Adrenal gland (tissue), 12 donors: Measurements from ENCODE around the gene LRRC1. TPM values are rescaled to one million over a fixed set of nuclear protein-coding genes. Genes with fewer than 3 reads are reported as not detected.

Experiments
- DNase-seq, 7 donors: peaks; one replicate each; pipeline ENCODE4 v3.0.0-alpha.2; 2019 to 2020
- H3K27ac ChIP-seq, 5 donors: fragments of 200-600 bp; sonication (generic) in 4 of 5; 1 replicate in 3 of 5; 2 replicates in 2 of 5; pipeline versions ENCODE4 v1.5.1 to v1.8.0; 2016 to 2020; ENCODE audit warnings: mild to moderate bottlenecking in 1 of 5
- H3K27me3 ChIP-seq: fragments of 200-600 bp; 2 replicates; pipeline ENCODE4 v1.8.0; 2021
- H3K36me3 ChIP-seq, 2 donors: fragments of 200-600 bp; replicated peaks in 1 of 2; 1 replicate in 1 of 2; 2 replicates in 1 of 2; pipeline versions ENCODE4 v1.5.1 to v1.8.0; 2018 to 2022
- H3K4me1 ChIP-seq, 2 donors: fragments of 200-600 bp; replicated peaks in 1 of 2; 1 replicate in 1 of 2; 2 replicates in 1 of 2; pipeline versions ENCODE4 v1.5.1 to v1.8.0; 2018 to 2021
- H3K4me3 ChIP-seq, 4 donors: fragments of 200-600 bp; sonication (generic) in 3 of 4; one replicate each; pipeline ENCODE4 v1.5.1; 2016 to 2018
- H3K9me3 ChIP-seq, 3 donors: fragments of 200-600 bp; sonication (generic) in 1 of 3; replicated peaks in 1 of 3; 1 replicate in 2 of 3; 2 replicates in 1 of 3; pipeline versions ENCODE4 v1.5.1 to v1.8.0; 2016 to 2021
- CTCF ChIP-seq, 6 experiments: fragments of 450-650 bp in 4 of 6; fragments of 200-600 bp in 2 of 6; sonication (generic) in 1 of 6; IDR thresholded peaks; 1 replicate in 5 of 6; 2 replicates in 1 of 6; pipeline versions ENCODE4 v1.5.1 to v1.8.0; 2016 to 2021; ENCODE audit warnings: antibody characterized with exemption in 6 of 6, mild to moderate bottlenecking in 2 of 6, moderate library complexity in 1 of 6
- POLR2A ChIP-seq, 2 donors: fragments of 450-650 bp; IDR thresholded peaks; one replicate each; pipeline ENCODE4 v1.6.1; 2017; ENCODE audit warnings: antibody characterized with exemption in 2 of 2, mild to moderate bottlenecking in 2 of 2, moderate library complexity in 1 of 2
- WGBS, 4 donors: extraction: QIAGEN DNeasy Blood & Tissue Kit in 2 of 4; methylation state at CpG; one replicate each; pipeline versions ENCODE4 v1.1.5 to v1.1.7; 2013 to 2017; 5-methylcytosine and 5-hydroxymethylcytosine counted together
- intact Hi-C, 2 donors: fragments of 100-400 bp; cut with DNase I; formaldehyde crosslinking; loops; one replicate each; pipeline versions ENCODE4 v1.14.1 to v1.15.0; 2022 to 2023
- polyA plus RNA-seq, 3 donors: library from polyadenylated mRNA; stranded (reverse); fragments of 200-250 nt in 2 of 3; fragments of 350-450 nt in 1 of 3; fragmentation: Illumina TruSeq in 1 of 3; extraction: RNeasy Lipid Tissue Mini Kit (QIAGEN cat#74804) in 1 of 3; gene quantifications; one replicate each; pipeline ENCODE4 v1.2.3, GENCODE V29; 2013 to 2014
- total RNA-seq, 9 donors: library from RNA; depleted of rRNA in 4 of 9; stranded (reverse); fragments of >200 nt in 4 of 9; fragments of 120-200 nt in 1 of 9; fragmentation: NEBNext Ultra II Directional in 1 of 9; extraction: Animal tissue kit (Norgen Biotek cat#: 25700) in 1 of 9; gene quantifications; one replicate each; pipeline versions ENCODE4 v1.1.0 to v1.2.4, GENCODE V29; 2013 to 2023
- donor health status: healthy with polysubstance abuse.
- donor health status: Bipolar disorder and iron deficiency.
- donor health status: DM: yes; HTN: yes; CAD: no.
- donor health status: DM: no; HTN: no; CAD: no.
- donor health status: DM: no; HTN: no; CAD: no.
- donor health status: DM: yes; HTN: yes; CAD: no.

LRRC1 gene
- total and polyA plus RNA-seq, 12 donors = 2.1 to 7.8 (median 4.5) TPM

DNA sequence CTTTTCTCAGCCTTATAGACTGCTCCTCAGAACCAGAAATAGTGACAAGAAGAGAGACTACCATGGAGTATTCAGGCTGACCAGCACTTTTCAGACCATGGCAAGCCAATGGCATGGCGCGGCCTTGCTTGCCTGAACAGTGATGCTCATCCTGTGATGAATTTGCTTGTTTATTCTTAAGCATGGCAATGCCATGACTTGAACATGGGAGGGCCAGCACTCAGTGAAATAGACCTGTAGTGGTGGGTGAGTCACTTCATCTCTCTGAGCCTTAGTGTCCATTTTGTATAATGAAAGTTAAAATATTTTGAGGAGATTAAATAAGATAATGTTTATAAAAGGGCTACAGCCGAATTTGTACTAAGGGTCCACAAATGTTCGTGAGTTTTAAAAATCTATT lies 79.1 kb downstream of the LRRC1 start:
- intact Hi-C loops = no loop called here

GRCh38 chr6:53874964-53875363 lies 80.2 kb downstream of the LRRC1 start:
- Histone ChIP-seq H3K27ac (no peak overlapping the region), H3K4me3 (no peak overlapping the region), H3K36me3 (no peaks in the 10 kb centered on the region), H3K9me3 (peaks cover 0 to 9% (median 0%) of the 10 kb centered on the region in 3 donors), H3K4me1 (no peaks in the 10 kb centered on the region), H3K27me3 (no peaks in the 10 kb centered on the region)
- 91 to 96% (median 92%) methylated on average over 2 of the region's 2 CpGs for WGBS, 4 donors
- no peak for DNase-seq
- TF ChIP-seq POLR2A (IDR thresholded peaks at IDR 0.05) (no peak), CTCF (IDR thresholded peaks at IDR 0.05) (no peak)
- intact Hi-C loops = no loop called here

More for the DNA sequence above, 79.1 kb downstream of the LRRC1 start:
- no peak overlapping the region for H3K27ac ChIP-seq
- TF ChIP-seq POLR2A (IDR thresholded peaks at IDR 0.05) (no peak), CTCF (IDR thresholded peaks at IDR 0.05) (no peak)
- H3K4me3 ChIP-seq = no peak overlapping the region
- no peaks in the 10 kb centered on the region for H3K4me1 ChIP-seq
- peaks cover 0 to 9% (median 0%) of the 10 kb centered on the region in 3 donors for H3K9me3 ChIP-seq
- no peak for DNase-seq
- H3K27me3 ChIP-seq = no peaks in the 10 kb centered on the region
- no peaks in the 10 kb centered on the region for H3K36me3 ChIP-seq
- 93 to 95% (median 94%) methylated on average over 4 of the region's 4 CpGs for WGBS, 4 donors

- Histone ChIP-seq H3K4me3 (no peak overlapping the region), H3K27me3 (no peaks in the 10 kb centered on the region), H3K4me1 (no peaks in the 10 kb centered on the region), H3K9me3 (peaks cover 0 to 9% (median 0%) of the 10 kb centered on the region in 3 donors), H3K36me3 (no peaks in the 10 kb centered on the region), H3K27ac (no peak overlapping the region)
- intact Hi-C loops = no loop called here
- 75 to 97% (median 85%) methylated on average over 2 of the region's 2 CpGs for WGBS, 4 donors
- TF ChIP-seq CTCF (IDR thresholded peaks at IDR 0.05) (no peak), POLR2A (IDR thresholded peaks at IDR 0.05) (no peak)
- no peak for DNase-seq
These were observed 82.3 kb downstream of the LRRC1 start for GRCh38 chr6:53877151-53877550.

DNA sequence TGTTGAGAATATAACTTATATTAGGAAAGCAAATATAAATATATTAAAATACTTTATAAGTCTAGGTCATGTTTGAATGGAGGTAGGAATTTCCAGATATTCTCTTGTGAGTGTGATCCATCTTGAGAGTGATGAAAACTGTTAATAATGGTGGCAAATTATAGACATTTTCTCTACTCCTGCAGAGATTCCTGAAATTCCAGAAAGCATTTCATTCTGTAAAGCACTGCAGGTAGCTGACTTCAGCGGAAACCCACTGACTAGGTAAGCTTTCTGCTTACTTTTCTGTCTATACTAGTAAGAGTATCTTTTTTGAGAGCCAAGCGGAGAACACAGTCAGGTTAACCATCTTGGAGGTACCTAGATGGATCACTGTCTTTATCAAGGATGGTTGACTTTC lies 84.0 kb downstream of the LRRC1 start:
- intact Hi-C loops = no loop called here

More for the DNA sequence above, 84.0 kb downstream of the LRRC1 start:
- H3K4me1 ChIP-seq = no peaks in the 10 kb centered on the region
- DNase-seq = no peak
- TF ChIP-seq CTCF (IDR thresholded peaks at IDR 0.05) (no peak), POLR2A (IDR thresholded peaks at IDR 0.05) (no peak)
- H3K27me3 ChIP-seq = no peaks in the 10 kb centered on the region
- no peak overlapping the region for H3K4me3 ChIP-seq
- H3K36me3 ChIP-seq = no peaks in the 10 kb centered on the region
- peaks cover 0 to 9% (median 0%) of the 10 kb centered on the region in 3 donors for H3K9me3 ChIP-seq
- H3K27ac ChIP-seq = no peak overlapping the region
- 93 to 99% (median 97%) methylated on average over 2 of the region's 2 CpGs for WGBS, 4 donors
